ENCODE measurements around the gene TIMM50. TPM values are rescaled to one million over a fixed set of nuclear protein-coding genes. Genes with fewer than 3 reads are reported as not detected.

Gene TIMM50
- total RNA-seq = 69.2 and 79.4 TPM in 2 replicates

DNA sequence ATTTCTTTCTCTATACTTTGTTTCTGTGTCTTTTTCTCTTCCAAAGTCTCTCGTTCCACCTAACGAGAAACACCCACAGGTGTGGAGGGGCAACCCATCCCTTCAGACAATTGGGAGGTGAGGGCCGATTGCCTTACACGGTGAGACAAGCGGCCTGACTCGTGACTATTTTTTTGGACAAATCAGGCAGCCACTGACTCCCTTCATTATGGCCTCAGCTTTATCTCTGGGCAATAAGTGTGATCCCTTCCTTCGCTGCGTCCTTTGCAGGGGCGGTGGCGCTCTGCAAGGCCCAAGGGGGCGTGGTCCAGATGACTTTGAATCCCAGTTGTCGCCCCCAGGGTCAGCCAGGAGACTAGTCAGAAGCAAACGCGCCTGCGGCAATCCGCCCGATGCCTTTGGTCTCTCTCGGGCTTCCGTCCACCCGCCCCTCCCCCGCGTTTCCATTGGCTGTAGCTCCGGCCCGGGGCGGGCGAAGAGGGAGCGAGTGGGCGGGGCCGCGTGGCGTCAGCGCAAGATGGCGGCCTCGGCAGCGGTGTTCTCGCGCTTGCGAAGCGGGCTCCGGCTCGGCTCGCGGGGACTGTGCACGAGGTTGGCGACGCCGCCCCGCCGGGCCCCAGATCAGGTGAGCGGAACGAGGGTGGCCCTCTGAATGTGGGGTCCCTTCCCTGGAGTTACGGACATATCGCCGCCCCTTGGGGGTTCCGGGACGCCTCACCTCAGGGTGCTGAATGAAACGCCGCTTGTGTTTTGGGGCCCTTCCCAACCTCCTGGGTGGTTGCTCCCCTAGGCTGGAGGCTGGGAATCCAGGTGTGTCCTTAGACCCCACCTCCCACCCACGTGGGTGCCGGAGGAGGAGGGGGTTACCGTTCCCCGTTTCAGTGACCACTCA is at the start of gene TIMM50:
TIMM50 (plus strand) TSS at position 502 of the 892 bp plus-strand sequence; CDS start at position 518, 16 bp downstream.

GRCh38 chr19:39435499-39436349 is 44.9 kb upstream of the TIMM50 start, which contains the start of gene RPS16:
RPS16 (minus strand) TSS chr19:39435949; CDS start chr19:39435895, 54 bp downstream.

DNA sequence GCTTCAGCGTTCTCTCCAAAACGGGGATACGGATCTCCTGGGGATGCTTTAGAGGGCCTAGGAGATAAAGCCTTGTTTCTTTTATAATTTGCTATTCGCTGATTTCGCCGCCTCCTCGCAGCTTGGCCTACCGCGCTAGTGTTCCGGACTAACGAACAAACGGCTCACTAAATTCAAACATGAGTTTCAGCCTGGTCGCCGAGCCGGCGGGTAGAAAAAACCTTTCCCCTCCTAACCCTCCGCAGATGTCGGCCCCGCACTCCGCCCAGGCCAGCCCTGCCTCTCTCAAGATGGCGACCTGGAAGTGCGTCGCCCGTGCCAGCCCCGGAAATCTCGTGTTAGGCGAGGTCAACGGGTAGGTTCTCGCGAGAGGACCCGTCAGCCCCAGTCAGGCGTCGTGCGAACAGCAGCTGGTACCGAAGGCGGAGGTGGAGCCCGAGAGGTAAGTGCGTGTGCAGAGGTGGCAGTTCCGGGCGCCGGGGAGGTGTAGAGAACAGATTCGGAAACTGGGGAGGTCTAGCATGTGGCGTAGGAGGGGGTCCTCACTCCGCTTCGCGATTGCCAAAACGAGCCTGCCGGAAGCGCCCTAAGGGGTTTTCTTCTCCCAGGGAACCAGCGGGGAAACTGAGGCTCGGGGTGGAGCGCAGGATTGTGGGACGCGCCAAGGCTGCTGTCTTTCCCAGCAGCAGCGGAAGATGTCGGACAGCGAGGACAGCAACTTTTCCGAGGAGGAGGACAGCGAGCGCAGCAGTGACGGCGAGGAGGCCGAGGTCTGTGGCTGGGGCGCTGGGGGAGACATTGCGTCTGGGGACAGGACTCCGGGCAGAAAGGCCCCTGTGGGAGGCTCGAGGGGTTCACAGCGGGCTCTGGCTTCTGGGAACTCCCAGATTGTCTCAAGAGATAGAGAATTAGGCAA is 35.2 kb upstream of the TIMM50 start, which contains the start of gene SUPT5H:
SUPT5H (plus strand) TSS at position 387 of the 916 bp plus-strand sequence; CDS start at position 696, 309 bp downstream.

GRCh38 chr19:39498798-39499642 is 18.4 kb downstream of the TIMM50 start, which contains the start of gene DLL3:
DLL3 (plus strand) TSS chr19:39498947; CDS start chr19:39498975, 28 bp downstream.

DNA sequence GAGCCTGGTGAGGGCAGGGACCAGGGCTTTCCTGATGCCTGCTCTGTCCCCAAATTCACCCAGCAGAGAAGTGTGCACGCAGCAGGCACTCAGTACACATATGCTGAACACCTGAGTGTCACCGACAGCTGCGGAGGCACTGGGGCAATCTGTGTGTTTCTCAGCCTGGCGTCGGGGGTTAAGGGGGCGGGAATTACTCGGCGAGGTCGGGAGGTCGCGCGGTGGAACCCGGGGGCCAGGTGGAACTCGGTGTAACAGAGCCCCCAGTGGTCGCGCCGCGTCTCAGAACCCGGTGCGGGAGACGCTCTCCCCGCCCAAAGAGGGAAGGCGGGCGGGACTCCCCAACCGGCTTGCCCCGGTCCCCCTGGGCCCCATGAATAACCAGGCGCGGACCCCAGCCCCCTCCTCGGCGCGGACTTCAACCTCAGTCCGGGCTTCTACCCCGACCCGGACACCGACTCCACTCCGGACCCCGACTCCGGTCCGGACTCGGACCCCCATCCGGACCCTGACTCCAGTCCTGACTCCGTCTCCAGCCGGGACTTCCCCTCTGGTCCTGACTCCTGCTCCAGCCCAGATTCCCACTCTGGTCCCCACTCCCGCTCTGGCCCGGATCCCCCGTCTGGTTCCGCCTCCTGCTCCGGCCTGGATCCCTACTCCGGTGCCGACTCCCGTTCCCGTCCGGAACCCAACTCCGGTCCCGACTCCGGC is 34.4 kb downstream of the TIMM50 start, which contains the start of gene SELENOV:
SELENOV (plus strand) TSS at position 300 of the 711 bp plus-strand sequence; CDS start at position 374, 74 bp downstream.

GRCh38 chr19:39532233-39533002 is 51.8 kb downstream of the TIMM50 start, which contains the start of gene EID2B:
EID2B (minus strand) TSS chr19:39532852; CDS start chr19:39532802, 50 bp downstream.

DNA sequence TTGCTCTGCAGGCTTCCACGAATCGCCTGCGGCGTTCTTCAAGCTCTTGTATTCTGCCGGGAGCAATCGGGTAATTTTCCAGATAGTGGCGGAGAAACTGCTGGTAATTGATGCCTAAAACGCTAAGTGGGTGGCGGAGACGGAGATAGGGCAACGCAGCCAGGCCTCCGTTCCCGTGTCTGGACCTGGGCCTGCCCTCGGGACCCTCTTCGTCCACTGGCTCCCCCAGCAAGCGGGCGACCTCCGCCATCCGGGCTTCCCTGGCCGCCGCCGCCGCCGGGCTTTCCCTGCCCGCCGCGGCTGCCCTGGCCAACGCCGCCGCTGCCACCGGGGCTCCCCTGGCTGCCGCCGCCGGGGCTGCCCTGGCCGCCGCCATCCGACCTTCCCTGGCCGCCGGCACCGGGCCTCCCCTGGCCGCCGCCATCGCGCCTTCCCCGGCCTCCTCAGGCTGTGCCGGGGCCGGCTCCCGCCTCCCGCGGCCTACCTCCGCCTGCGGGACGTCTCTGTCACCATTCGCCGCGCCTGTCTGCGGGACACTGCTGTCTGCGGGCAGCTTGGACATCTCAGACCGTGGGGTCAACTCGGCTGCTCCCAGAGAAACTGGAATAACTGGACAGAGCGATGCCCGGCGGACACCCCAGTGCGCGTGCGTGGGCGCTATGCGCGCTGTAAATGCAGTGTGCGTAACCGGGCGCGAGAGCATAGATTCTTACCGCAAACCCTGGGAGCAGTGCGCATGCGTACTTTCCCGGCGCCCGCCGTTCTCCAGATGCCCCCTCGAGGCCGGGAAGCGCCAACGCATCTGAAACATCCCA is 59.1 kb downstream of the TIMM50 start, which contains the start of gene EID2:
EID2 (minus strand) TSS at position 644 of the 815 bp plus-strand sequence; CDS start at position 562, 82 bp downstream.

Other genes with a start within 250 kb of the TIMM50 start
- not detected in 2 replicates for gene IFNL3, start 235.8 kb upstream of the TIMM50 start, total RNA-seq
- not detected in 2 replicates for gene IFNL4, start 232.0 kb upstream of the TIMM50 start, total RNA-seq
- gene IFNL2, start 212.4 kb upstream of the TIMM50 start, total RNA-seq = not detected in 2 replicates
- gene IFNL1, start 184.4 kb upstream of the TIMM50 start, total RNA-seq = not detected in 2 replicates
- gene LRFN1, start 160.0 kb upstream of the TIMM50 start, total RNA-seq = 0.27 and 0.43 TPM in 2 replicates
- gene GMFG, start 144.8 kb upstream of the TIMM50 start, total RNA-seq = 23.1 and 41.3 TPM in 2 replicates
- 36.8 and 59.8 TPM in 2 replicates for gene SAMD4B, start 138.4 kb upstream of the TIMM50 start, total RNA-seq
- gene PAF1, start 89.7 kb upstream of the TIMM50 start, total RNA-seq = 28.9 and 33.6 TPM in 2 replicates
- 17.4 and 19.6 TPM in 2 replicates for gene MED29, start 89.5 kb upstream of the TIMM50 start, total RNA-seq
- 2.5 and 3.2 TPM in 2 replicates for gene ZFP36, start 74.0 kb upstream of the TIMM50 start, total RNA-seq
- 20.9 and 27.1 TPM in 2 replicates for gene PLEKHG2, start 68.2 kb upstream of the TIMM50 start, total RNA-seq
- gene RPS16, start 44.9 kb upstream of the TIMM50 start, total RNA-seq = 132 and 183 TPM in 2 replicates
- 91.4 and 117 TPM in 2 replicates for gene SUPT5H, start 35.3 kb upstream of the TIMM50 start, total RNA-seq
- gene DLL3, start 18.1 kb downstream of the TIMM50 start, total RNA-seq = 0.43 and 0.66 TPM in 2 replicates
- not detected in 2 replicates for gene SELENOV, start 34.3 kb downstream of the TIMM50 start, total RNA-seq
- 3.2 and 4.4 TPM in 2 replicates for gene EID2B, start 52.0 kb downstream of the TIMM50 start, total RNA-seq
- gene EID2, start 59.3 kb downstream of the TIMM50 start, total RNA-seq = 10.8 and 13.1 TPM in 2 replicates
- gene LGALS13, start 121.7 kb downstream of the TIMM50 start, total RNA-seq = not detected in 2 replicates
- gene LGALS16, start 175.1 kb downstream of the TIMM50 start, total RNA-seq = not detected in 2 replicates
- not detected in 2 replicates for gene LGALS14, start 223.6 kb downstream of the TIMM50 start, total RNA-seq

All from thoracic aorta endothelial cell (primary cell).